LHCN-M2 (cell line): Measurements from ENCODE around the gene MORF4L1. TPM values are rescaled to one million over a fixed set of nuclear protein-coding genes. Genes with fewer than 3 reads are reported as not detected.
"Not testable (repeated sequence)": the region's sequence is repeated elsewhere in the genome, so short reads cannot be mapped to it uniquely, and the experiment has no call there.

Source experiments
- DNase-seq: peaks from one replicate; pipeline ENCODE4 v3.0.0-alpha.2; 2012; ENCODE audit warnings: low read depth
- polyA plus RNA-seq: library from polyadenylated mRNA; unstranded; fragments of >200 nt; gene quantifications from one replicate; pipeline ENCODE4 v1.2.1, GENCODE V29; 2012; ENCODE audit warnings: missing spikeins
- total RNA-seq: library from RNA; depleted of rRNA; stranded (reverse); fragments of >200 nt; gene quantifications from 2 replicates; pipeline ENCODE4 v1.2.3, GENCODE V29; 2014; rRNA removed

MORF4L1 gene
- total RNA-seq, result 283 and 429 TPM in 2 replicates
- polyA plus RNA-seq, result 415 TPM

- peak; percentile 94 for DNase-seq
Measured at GRCh38 chr15:78872155-78872971, at the start of gene MORF4L1. TSS of gene MORF4L1 (plus strand) at chr15:78872890. CDS start at chr15:78873018, 128 bp downstream.

- DNase-seq, result no peak
Measured at GRCh38 chr15:78828920-78829319, 43.8 kb upstream of the MORF4L1 start.

- DNase-seq, result no peak
Measured at GRCh38 chr15:78830514-78831228, 42.0 kb upstream of the MORF4L1 start.

- DNase-seq, result no peak
Measured at GRCh38 chr15:78831229-78832207, 41.2 kb upstream of the MORF4L1 start.

GRCh38 chr15:78836333-78836732 lies 36.4 kb upstream of the MORF4L1 start:
- no peak for DNase-seq

- no peak for DNase-seq
Measured at GRCh38 chr15:78837131-78837530, 35.6 kb upstream of the MORF4L1 start.

GRCh38 chr15:78837543-78837942 lies 35.1 kb upstream of the MORF4L1 start:
- no peak for DNase-seq

- DNase-seq, result peak; percentile 24
Measured at GRCh38 chr15:78838489-78838888, 34.2 kb upstream of the MORF4L1 start.

GRCh38 chr15:78839151-78839550 lies 33.5 kb upstream of the MORF4L1 start:
- not testable (repeated sequence) for DNase-seq

- DNase-seq, result peak; percentile 84
Measured at GRCh38 chr15:78840661-78841375, 31.9 kb upstream of the MORF4L1 start.

- DNase-seq, result peak; percentile 6
Measured at GRCh38 chr15:78841376-78841706, 31.3 kb upstream of the MORF4L1 start.

GRCh38 chr15:78841891-78842290 lies 30.8 kb upstream of the MORF4L1 start:
- DNase-seq, result no peak

GRCh38 chr15:78842519-78842918 lies 30.2 kb upstream of the MORF4L1 start:
- DNase-seq, result no peak

GRCh38 chr15:78846906-78847305 lies 25.8 kb upstream of the MORF4L1 start:
- not testable (repeated sequence) for DNase-seq

- DNase-seq, result not testable (repeated sequence)
Measured at GRCh38 chr15:78847387-78847906, 25.2 kb upstream of the MORF4L1 start.

- no peak for DNase-seq
Measured at GRCh38 chr15:78850352-78850751, 22.3 kb upstream of the MORF4L1 start.

- DNase-seq, result no peak
Measured at GRCh38 chr15:78850941-78851755, 21.5 kb upstream of the MORF4L1 start.

GRCh38 chr15:78853500-78853899 lies 19.2 kb upstream of the MORF4L1 start:
- DNase-seq, result no peak

GRCh38 chr15:78854833-78855372 lies 17.8 kb upstream of the MORF4L1 start:
- no peak for DNase-seq

GRCh38 chr15:78855746-78856145 lies 16.9 kb upstream of the MORF4L1 start:
- DNase-seq, result peak; percentile 50
